GM12878 (cell line): ENCODE measurements around the gene SNX13. TPM values are rescaled to one million over a fixed set of nuclear protein-coding genes. Genes with fewer than 3 reads are reported as not detected.
"Not testable (repeated sequence)": the region's sequence is repeated elsewhere in the genome, so short reads cannot be mapped to it uniquely, and the experiment has no call there.

ENCODE experiments used
- ATAC-seq: fragments of 200-7000 bp; cut with Tn5 transposase; 3 replicates; pipeline ENCODE4 v1.9.1; 2020; ENCODE audit warnings: mild to moderate bottlenecking, moderate library complexity
- BruUV-seq: library from RNA; stranded (reverse); fragments of 400-500 nt; replicated peaks from 2 replicates; lab custom pipeline; 2021; lab: Mats Ljungman, UMichigan
- CTCF ChIA-PET: fragments of 300-600 bp; sonication (Branson Sonifier 250); formaldehyde crosslinking; extraction: SDS; loops from one replicate; lab custom pipeline; 2021; ENCODE audit warnings: inconsistent platforms; lab: Yijun Ruan, JAX
- POLR2A ChIA-PET: fragments of 350-600 bp; formaldehyde crosslinking; extraction: SDS; loops from one replicate; lab custom pipeline; 2021; ENCODE audit warnings: inconsistent platforms; lab: Charles Lee
- RAD21 ChIA-PET: fragments of 300-600 bp; sonication (Branson Sonifier 250); formaldehyde crosslinking; loops from one replicate; lab custom pipeline; 2023; ENCODE audit warnings: antibody characterized with exemption; ENCODE audit not compliant: unreplicated experiment; lab: Charles Lee
- SMC1A ChIA-PET: fragments of 300-600 bp; sonication (Branson Sonifier 250); formaldehyde crosslinking; loops from one replicate; lab custom pipeline; 2023; ENCODE audit not compliant: unreplicated experiment, uncharacterized antibody; lab: Charles Lee
- DNase-seq: peaks from one replicate; pipeline ENCODE4 v3.0.0-alpha.2; 2011; ENCODE audit warnings: low read depth, low spot score
- FAIRE-seq: peaks from 3 replicates; lab custom pipeline; 2011; peaks lifted over from hg19 to GRCh38; lab: Jason Lieb, UNC
- H2AFZ ChIP-seq: 2 replicates; pipeline ENCODE4 v1.6.0; 2011; ENCODE audit warnings: low read depth, low read length, control low read depth; ENCODE audit not compliant: control insufficient read depth
- H3K27ac ChIP-seq: 2 replicates; pipeline ENCODE4 v1.5.1; 2011; ENCODE audit warnings: control low read depth; ENCODE audit not compliant: control insufficient read depth, insufficient read depth
- H3K27me3 ChIP-seq, 2 experiments: replicated peaks in 1 of 2; 2 replicates each; pipeline versions ENCODE4 v1.6.0 to v1.6.1; 2011; ENCODE audit warnings: low read length in 1 of 2; ENCODE audit not compliant: control insufficient read depth in 2 of 2, insufficient read depth in 2 of 2
- H3K36me3 ChIP-seq, 2 experiments: 2 replicates each; pipeline ENCODE4 v1.5.1; 2011; ENCODE audit warnings: low read length in 1 of 2; ENCODE audit not compliant: control insufficient read depth in 2 of 2, insufficient read depth in 2 of 2
- H3K4me1 ChIP-seq: 2 replicates; pipeline ENCODE4 v1.6.1; 2011; ENCODE audit warnings: mild to moderate bottlenecking, low read length, moderate library complexity, mixed read lengths; ENCODE audit not compliant: control insufficient read depth, insufficient read depth
- H3K4me2 ChIP-seq: 2 replicates; pipeline ENCODE4 v1.6.0; 2011; ENCODE audit warnings: control low read depth; ENCODE audit not compliant: control insufficient read depth, insufficient read depth
- H3K4me3 ChIP-seq: fragments of 200-600 bp; sonication (generic); 2 replicates; pipeline ENCODE4 v1.5.1; 2016
- H3K79me2 ChIP-seq: 2 replicates; pipeline ENCODE4 v1.6.0; 2011; ENCODE audit warnings: low read length; ENCODE audit not compliant: control insufficient read depth, insufficient read depth
- H3K9ac ChIP-seq: 2 replicates; pipeline ENCODE4 v1.8.0; 2011; ENCODE audit warnings: low read length, control low read depth, mixed read lengths; ENCODE audit not compliant: control insufficient read depth, insufficient read depth
- H3K9me3 ChIP-seq: replicated peaks from 3 replicates; pipeline ENCODE4 v1.5.1; 2011; ENCODE audit warnings: mild to moderate bottlenecking, low read length; ENCODE audit not compliant: control insufficient read depth, insufficient read depth
- H4K20me1 ChIP-seq: 2 replicates; pipeline ENCODE4 v1.6.0; 2011; ENCODE audit not compliant: control insufficient read depth, insufficient read depth
- FOS ChIP-seq: IDR thresholded peaks from 3 replicates; pipeline ENCODE4 v1.6.1; 2011; ENCODE audit warnings: borderline replicate concordance; ENCODE audit not compliant: insufficient read length; ENCODE audit errors: extremely low read depth
- IKZF1 ChIP-seq: fragments of 450-650 bp; conservative IDR thresholded peaks from 2 replicates; pipeline ENCODE4 v1.6.1; 2017; ENCODE audit warnings: antibody characterized with exemption, mild to moderate bottlenecking
- KAT2A ChIP-seq: conservative IDR thresholded peaks from 2 replicates; pipeline ENCODE4 v1.6.1; 2011; ENCODE audit warnings: low read depth, low read length; ENCODE audit not compliant: control insufficient read depth
- LARP7 ChIP-seq: fragments of 450-650 bp; IDR thresholded peaks from 2 replicates; pipeline ENCODE4 v1.6.1; 2017; ENCODE audit warnings: mild to moderate bottlenecking
- NR2C1 ChIP-seq: fragments of 450-650 bp; IDR thresholded peaks from 2 replicates; pipeline ENCODE4 v1.6.1; 2017; ENCODE audit warnings: antibody characterized with exemption, mild to moderate bottlenecking, moderate library complexity
- POLR2A ChIP-seq: IDR thresholded peaks from 2 replicates; pipeline ENCODE4 v1.6.1; 2011; ENCODE audit warnings: low read depth, mild to moderate bottlenecking, low read length
- POLR2AphosphoS5 ChIP-seq: IDR thresholded peaks from 2 replicates; pipeline ENCODE4 v1.6.1; 2011; ENCODE audit warnings: mild to moderate bottlenecking, low read length, inconsistent platforms
- SUPT20H ChIP-seq: IDR thresholded peaks from 2 replicates; pipeline ENCODE4 v1.6.1; 2011; ENCODE audit warnings: low read depth, mild to moderate bottlenecking, low read length, moderate library complexity, borderline replicate concordance; ENCODE audit not compliant: control insufficient read depth
- ZNF274 ChIP-seq: IDR thresholded peaks from one replicate; pipeline ENCODE4 v1.8.0; 2011; ENCODE audit not compliant: insufficient read length, insufficient read depth
- WGBS: methylation state at CpG from one replicate; pipeline ENCODE4 v1.1.6; 2016; ENCODE audit warnings: low lambda C conversion rate; ENCODE audit not compliant: insufficient replicate concordance, insufficient coverage; ENCODE audit errors: missing lambda C conversion rate; 5-methylcytosine and 5-hydroxymethylcytosine counted together
- in situ Hi-C: fragments of 300-500 bp; cut with MboI; formaldehyde crosslinking; loops from 9 replicates; pipeline ENCODE4 v1.14.3; 2018; ENCODE audit warnings: mixed read lengths
- intact Hi-C: fragments of 100-400 bp; cut with micrococcal nuclease; formaldehyde crosslinking; loops from one replicate; pipeline ENCODE4 v1.14.2; 2022; ENCODE audit not compliant: unreplicated experiment
- polyA plus RNA-seq, 11 experiments: library from polyadenylated mRNA; depleted of rRNA in 4 of 11; unstranded in 6 of 11; stranded (reverse) in 5 of 11; fragments of >200 nt; fragmentation: Nextera tagmentation in 4 of 11; fragmentation: Illumina TruSeq in 1 of 11; extraction: Ambion mirVana in 4 of 11; extraction: Trizol in 1 of 11; gene quantifications; 1 replicate in 1 of 11; 2 replicates in 10 of 11; pipeline versions ENCODE4 v1.2.1 to v1.2.3, GENCODE V29; 2011 to 2016; ENCODE audit warnings: inconsistent platforms in 2 of 11, missing spikeins in 2 of 11, low read depth in 1 of 11
- total RNA-seq, 4 experiments: library from RNA; depleted of rRNA in 3 of 4; stranded (reverse); fragments of >200 nt in 3 of 4; fragmentation: Illumina TruSeq in 1 of 4; extraction: Trizol in 1 of 4; gene quantifications; 2 replicates each; pipeline versions ENCODE4 v1.2.1 to v1.2.3, GENCODE V29; 2013 to 2021
- TF ChIP-seq, protein P1 (sequence below): IDR thresholded peaks from 2 replicates; pipeline ENCODE4 v1.6.1; 2011; ENCODE audit warnings: borderline replicate concordance, low read depth, mild to moderate bottlenecking, moderate library complexity, low read length; ENCODE audit not compliant: insufficient read depth, poor library complexity, severe bottlenecking
- TF ChIP-seq, protein P2 (sequence below): IDR thresholded peaks from 2 replicates; pipeline ENCODE4 v1.6.1; 2012; ENCODE audit warnings: mild to moderate bottlenecking, low read depth, low read length

SNX13 gene
- total and polyA plus RNA-seq, 10 of the 15 experiments (the other 5 are each of a cell fraction or from before 2014, with no cell fraction given): 2.2 to 17.1 (median 11.9) TPM

DNA sequence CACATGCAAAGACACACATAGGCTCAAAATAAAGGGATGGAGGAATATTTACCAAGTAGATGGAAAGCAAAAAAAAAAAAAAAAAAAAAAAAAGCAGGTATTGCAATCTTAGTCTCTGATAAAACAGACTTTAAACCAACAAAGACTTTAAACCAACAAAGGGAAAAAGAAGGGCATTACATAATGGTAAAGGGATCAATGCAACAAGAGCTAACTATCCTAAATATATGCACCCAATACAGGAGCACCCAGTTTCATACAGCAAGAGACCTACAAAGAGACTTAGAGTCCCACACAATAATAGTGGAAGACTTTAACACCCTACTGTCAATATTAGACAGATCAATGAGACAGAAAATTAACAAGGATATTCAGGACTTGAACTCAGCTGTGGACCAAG, 131.1 kb downstream of the SNX13 start:
- H3K4me3 ChIP-seq, in situ Hi-C loops, POLR2A ChIA-PET, H3K4me2 ChIP-seq, FAIRE-seq, H4K20me1 ChIP-seq, H3K9me3 ChIP-seq, intact Hi-C loops, H2AFZ ChIP-seq, H3K36me3 ChIP-seq, ATAC-seq, BruUV-seq, H3K9ac ChIP-seq, H3K4me1 ChIP-seq, SMC1A ChIA-PET, RAD21 ChIA-PET, H3K27me3 ChIP-seq, H3K79me2 ChIP-seq, H3K27ac ChIP-seq, DNase-seq: not testable (repeated sequence)
- CTCF ChIA-PET: interaction anchor here (0.6 kb wide), 1 partner anchor 88 kb away, joined by 3 read pairs; no protein-coding TSS in a partner anchor

DNA sequence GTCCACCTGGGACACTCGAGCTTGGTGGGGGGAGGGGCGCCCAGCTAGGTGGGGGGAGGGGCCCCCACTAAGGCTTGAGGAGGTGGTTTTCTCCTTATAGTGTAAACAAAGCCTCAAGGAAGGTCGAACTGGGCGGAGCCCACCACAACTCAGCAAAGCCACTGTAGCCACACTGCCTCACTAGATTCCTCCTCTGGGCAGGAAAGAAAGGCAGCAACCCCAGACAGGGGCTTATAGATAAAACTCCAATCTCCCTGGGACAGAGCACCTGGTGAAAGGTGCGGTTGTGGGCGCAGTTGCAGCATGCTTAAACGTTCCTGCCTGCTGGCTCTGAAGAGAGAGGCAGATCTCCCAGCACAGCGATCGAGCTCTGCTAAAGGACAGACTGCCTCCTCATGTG, 133.1 kb downstream of the SNX13 start:
- TF ChIP-seq POLR2AphosphoS5: no peak
- TF ChIP-seq NR2C1: no peak
- TF ChIP-seq POLR2A: no peak
- no peak for TF ChIP-seq SUPT20H
- TF ChIP-seq IKZF1: no peak
- TF ChIP-seq, protein P1, sequence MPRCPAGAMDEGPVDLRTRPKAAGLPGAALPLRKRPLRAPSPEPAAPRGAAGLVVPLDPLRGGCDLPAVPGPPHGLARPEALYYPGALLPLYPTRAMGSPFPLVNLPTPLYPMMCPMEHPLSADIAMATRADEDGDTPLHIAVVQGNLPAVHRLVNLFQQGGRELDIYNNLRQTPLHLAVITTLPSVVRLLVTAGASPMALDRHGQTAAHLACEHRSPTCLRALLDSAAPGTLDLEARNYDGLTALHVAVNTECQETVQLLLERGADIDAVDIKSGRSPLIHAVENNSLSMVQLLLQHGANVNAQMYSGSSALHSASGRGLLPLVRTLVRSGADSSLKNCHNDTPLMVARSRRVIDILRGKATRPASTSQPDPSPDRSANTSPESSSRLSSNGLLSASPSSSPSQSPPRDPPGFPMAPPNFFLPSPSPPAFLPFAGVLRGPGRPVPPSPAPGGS: no peak
- TF ChIP-seq, protein P2, sequence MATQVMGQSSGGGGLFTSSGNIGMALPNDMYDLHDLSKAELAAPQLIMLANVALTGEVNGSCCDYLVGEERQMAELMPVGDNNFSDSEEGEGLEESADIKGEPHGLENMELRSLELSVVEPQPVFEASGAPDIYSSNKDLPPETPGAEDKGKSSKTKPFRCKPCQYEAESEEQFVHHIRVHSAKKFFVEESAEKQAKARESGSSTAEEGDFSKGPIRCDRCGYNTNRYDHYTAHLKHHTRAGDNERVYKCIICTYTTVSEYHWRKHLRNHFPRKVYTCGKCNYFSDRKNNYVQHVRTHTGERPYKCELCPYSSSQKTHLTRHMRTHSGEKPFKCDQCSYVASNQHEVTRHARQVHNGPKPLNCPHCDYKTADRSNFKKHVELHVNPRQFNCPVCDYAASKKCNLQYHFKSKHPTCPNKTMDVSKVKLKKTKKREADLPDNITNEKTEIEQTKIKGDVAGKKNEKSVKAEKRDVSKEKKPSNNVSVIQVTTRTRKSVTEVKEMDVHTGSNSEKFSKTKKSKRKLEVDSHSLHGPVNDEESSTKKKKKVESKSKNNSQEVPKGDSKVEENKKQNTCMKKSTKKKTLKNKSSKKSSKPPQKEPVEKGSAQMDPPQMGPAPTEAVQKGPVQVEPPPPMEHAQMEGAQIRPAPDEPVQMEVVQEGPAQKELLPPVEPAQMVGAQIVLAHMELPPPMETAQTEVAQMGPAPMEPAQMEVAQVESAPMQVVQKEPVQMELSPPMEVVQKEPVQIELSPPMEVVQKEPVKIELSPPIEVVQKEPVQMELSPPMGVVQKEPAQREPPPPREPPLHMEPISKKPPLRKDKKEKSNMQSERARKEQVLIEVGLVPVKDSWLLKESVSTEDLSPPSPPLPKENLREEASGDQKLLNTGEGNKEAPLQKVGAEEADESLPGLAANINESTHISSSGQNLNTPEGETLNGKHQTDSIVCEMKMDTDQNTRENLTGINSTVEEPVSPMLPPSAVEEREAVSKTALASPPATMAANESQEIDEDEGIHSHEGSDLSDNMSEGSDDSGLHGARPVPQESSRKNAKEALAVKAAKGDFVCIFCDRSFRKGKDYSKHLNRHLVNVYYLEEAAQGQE: no peak
- TF ChIP-seq FOS: no peak
- no peak for TF ChIP-seq KAT2A
- no peak for TF ChIP-seq ZNF274
- TF ChIP-seq LARP7: no peak
- TF ChIP-seq, all 136 proteins: peak for 0
- no peaks in the 10 kb centered on the region; a peak in 1 of 4 replicates for H3K36me3 ChIP-seq
- H3K27ac ChIP-seq: no peak overlapping the region
- ChIA-PET CTCF (interaction anchor here (0.6 to 1.0 kb wide), 2 partner anchors 13 to 980 kb away, joined by 3 to 4 read pairs; no protein-coding TSS in a partner anchor), SMC1A (interaction anchor here (0.7 kb wide), 1 partner anchor 19 kb away, joined by 3 read pairs; no protein-coding TSS in a partner anchor), POLR2A (no interaction called here), RAD21 (interaction anchor here (0.7 kb wide), 1 partner anchor 1276 kb away, joined by 5 read pairs; no protein-coding TSS in a partner anchor)
- no peaks in the 10 kb centered on the region for H3K4me1 ChIP-seq
- FAIRE-seq (no peak), ATAC-seq (no peak), DNase-seq (no peak)
- no peaks in the 10 kb centered on the region; the same call in 1 of the 3 replicates for H3K9me3 ChIP-seq
- in situ Hi-C loops: no loop called here
- no peaks in the 10 kb centered on the region for H4K20me1 ChIP-seq
- no peaks in the 10 kb centered on the region for H3K79me2 ChIP-seq
- 85% methylated on average over 8 of the region's 9 CpGs for WGBS
- no peak overlapping the region for H3K4me3 ChIP-seq
- H3K9ac ChIP-seq: no peak overlapping the region
- H3K4me2 ChIP-seq: no peak overlapping the region
- BruUV-seq: no TSS peak
- H3K27me3 ChIP-seq: no peaks in the 10 kb centered on the region
- intact Hi-C loops: no loop called here
- H2AFZ ChIP-seq: no peak overlapping the region
